GM12878 (cell line): Measurements from ENCODE around the gene GTSF1L. TPM values are rescaled to one million over a fixed set of nuclear protein-coding genes. Genes with fewer than 3 reads are reported as not detected.

Experiments
- ATAC-seq: fragments of 200-7000 bp; cut with Tn5 transposase; 3 replicates; pipeline ENCODE4 v1.9.1; 2020; ENCODE audit warnings: mild to moderate bottlenecking, moderate library complexity
- BruUV-seq: library from RNA; stranded (reverse); fragments of 400-500 nt; replicated peaks from 2 replicates; lab custom pipeline; 2021; lab: Mats Ljungman, UMichigan
- CTCF ChIA-PET: fragments of 300-600 bp; sonication (Branson Sonifier 250); formaldehyde crosslinking; extraction: SDS; loops from one replicate; lab custom pipeline; 2021; ENCODE audit warnings: inconsistent platforms; lab: Yijun Ruan, JAX
- POLR2A ChIA-PET: fragments of 350-600 bp; formaldehyde crosslinking; extraction: SDS; loops from one replicate; lab custom pipeline; 2021; ENCODE audit warnings: inconsistent platforms; lab: Charles Lee
- RAD21 ChIA-PET: fragments of 300-600 bp; sonication (Branson Sonifier 250); formaldehyde crosslinking; loops from one replicate; lab custom pipeline; 2023; ENCODE audit warnings: antibody characterized with exemption; ENCODE audit not compliant: unreplicated experiment; lab: Charles Lee
- SMC1A ChIA-PET: fragments of 300-600 bp; sonication (Branson Sonifier 250); formaldehyde crosslinking; loops from one replicate; lab custom pipeline; 2023; ENCODE audit not compliant: unreplicated experiment, uncharacterized antibody; lab: Charles Lee
- DNase-seq: peaks from one replicate; pipeline ENCODE4 v3.0.0-alpha.2; 2011; ENCODE audit warnings: low read depth, low spot score
- FAIRE-seq: peaks from 3 replicates; lab custom pipeline; 2011; peaks lifted over from hg19 to GRCh38; lab: Jason Lieb, UNC
- H2AFZ ChIP-seq: 2 replicates; pipeline ENCODE4 v1.6.0; 2011; ENCODE audit warnings: low read depth, low read length, control low read depth; ENCODE audit not compliant: control insufficient read depth
- H3K27ac ChIP-seq: 2 replicates; pipeline ENCODE4 v1.5.1; 2011; ENCODE audit warnings: control low read depth; ENCODE audit not compliant: control insufficient read depth, insufficient read depth
- H3K27me3 ChIP-seq, 2 experiments: replicated peaks in 1 of 2; 2 replicates each; pipeline versions ENCODE4 v1.6.0 to v1.6.1; 2011; ENCODE audit warnings: low read length in 1 of 2; ENCODE audit not compliant: control insufficient read depth in 2 of 2, insufficient read depth in 2 of 2
- H3K36me3 ChIP-seq, 2 experiments: 2 replicates each; pipeline ENCODE4 v1.5.1; 2011; ENCODE audit warnings: low read length in 1 of 2; ENCODE audit not compliant: control insufficient read depth in 2 of 2, insufficient read depth in 2 of 2
- H3K4me1 ChIP-seq: 2 replicates; pipeline ENCODE4 v1.6.1; 2011; ENCODE audit warnings: mild to moderate bottlenecking, low read length, moderate library complexity, mixed read lengths; ENCODE audit not compliant: control insufficient read depth, insufficient read depth
- H3K4me2 ChIP-seq: 2 replicates; pipeline ENCODE4 v1.6.0; 2011; ENCODE audit warnings: control low read depth; ENCODE audit not compliant: control insufficient read depth, insufficient read depth
- H3K4me3 ChIP-seq: fragments of 200-600 bp; sonication (generic); 2 replicates; pipeline ENCODE4 v1.5.1; 2016
- H3K79me2 ChIP-seq: 2 replicates; pipeline ENCODE4 v1.6.0; 2011; ENCODE audit warnings: low read length; ENCODE audit not compliant: control insufficient read depth, insufficient read depth
- H3K9ac ChIP-seq: 2 replicates; pipeline ENCODE4 v1.8.0; 2011; ENCODE audit warnings: low read length, control low read depth, mixed read lengths; ENCODE audit not compliant: control insufficient read depth, insufficient read depth
- H3K9me3 ChIP-seq: replicated peaks from 3 replicates; pipeline ENCODE4 v1.5.1; 2011; ENCODE audit warnings: mild to moderate bottlenecking, low read length; ENCODE audit not compliant: control insufficient read depth, insufficient read depth
- H4K20me1 ChIP-seq: 2 replicates; pipeline ENCODE4 v1.6.0; 2011; ENCODE audit not compliant: control insufficient read depth, insufficient read depth
- EP300 ChIP-seq, 2 experiments: fragments of 150-350 bp in 1 of 2; IDR thresholded peaks; 2 replicates each; pipeline ENCODE4 v1.6.1; 2011 to 2012; ENCODE audit warnings: low read depth in 2 of 2, low read length in 2 of 2, borderline replicate concordance in 1 of 2, improper control_type of control experiment in 1 of 2, inconsistent platforms in 1 of 2; ENCODE audit not compliant: control insufficient read depth in 1 of 2
- IKZF1 ChIP-seq: fragments of 450-650 bp; conservative IDR thresholded peaks from 2 replicates; pipeline ENCODE4 v1.6.1; 2017; ENCODE audit warnings: antibody characterized with exemption, mild to moderate bottlenecking
- MEF2A ChIP-seq: IDR thresholded peaks from 2 replicates; pipeline ENCODE4 v1.6.1; 2011; ENCODE audit warnings: low read depth, mild to moderate bottlenecking, low read length, moderate library complexity; ENCODE audit not compliant: insufficient read depth
- NFYB ChIP-seq: IDR thresholded peaks from 2 replicates; pipeline ENCODE4 v1.6.1; 2011; ENCODE audit warnings: low read depth, mild to moderate bottlenecking, low read length, improper control_type of control experiment, moderate library complexity; ENCODE audit not compliant: insufficient read depth
- SMC3 ChIP-seq: IDR thresholded peaks from 2 replicates; pipeline ENCODE4 v1.6.1; 2011; ENCODE audit warnings: low read length, improper control_type of control experiment, borderline replicate concordance
- SREBF2 ChIP-seq: IDR thresholded peaks from 2 replicates; pipeline ENCODE4 v1.6.1; 2012; ENCODE audit warnings: mild to moderate bottlenecking, low read length
- ZSCAN29 ChIP-seq: fragments of 450-650 bp; IDR thresholded peaks from 2 replicates; pipeline ENCODE4 v1.6.1; 2017; ENCODE audit warnings: mild to moderate bottlenecking, moderate library complexity
- WGBS: methylation state at CpG from one replicate; pipeline ENCODE4 v1.1.6; 2016; ENCODE audit warnings: low lambda C conversion rate; ENCODE audit not compliant: insufficient replicate concordance, insufficient coverage; ENCODE audit errors: missing lambda C conversion rate; 5-methylcytosine and 5-hydroxymethylcytosine counted together
- in situ Hi-C: fragments of 300-500 bp; cut with MboI; formaldehyde crosslinking; loops from 9 replicates; pipeline ENCODE4 v1.14.3; 2018; ENCODE audit warnings: mixed read lengths
- intact Hi-C: fragments of 100-400 bp; cut with micrococcal nuclease; formaldehyde crosslinking; loops from one replicate; pipeline ENCODE4 v1.14.2; 2022; ENCODE audit not compliant: unreplicated experiment
- polyA plus RNA-seq, 11 experiments: library from polyadenylated mRNA; depleted of rRNA in 4 of 11; unstranded in 6 of 11; stranded (reverse) in 5 of 11; fragments of >200 nt; fragmentation: Nextera tagmentation in 4 of 11; fragmentation: Illumina TruSeq in 1 of 11; extraction: Ambion mirVana in 4 of 11; extraction: Trizol in 1 of 11; gene quantifications; 1 replicate in 1 of 11; 2 replicates in 10 of 11; pipeline versions ENCODE4 v1.2.1 to v1.2.3, GENCODE V29; 2011 to 2016; ENCODE audit warnings: inconsistent platforms in 2 of 11, missing spikeins in 2 of 11, low read depth in 1 of 11
- total RNA-seq, 4 experiments: library from RNA; depleted of rRNA in 3 of 4; stranded (reverse); fragments of >200 nt in 3 of 4; fragmentation: Illumina TruSeq in 1 of 4; extraction: Trizol in 1 of 4; gene quantifications; 2 replicates each; pipeline versions ENCODE4 v1.2.1 to v1.2.3, GENCODE V29; 2013 to 2021
- TF ChIP-seq, protein P1 (sequence below): fragments of 450-650 bp; IDR thresholded peaks from 2 replicates; pipeline ENCODE4 v1.6.1; 2017; ENCODE audit warnings: mild to moderate bottlenecking, moderate library complexity
- TF ChIP-seq, protein P2 (sequence below): IDR thresholded peaks from 2 replicates; pipeline ENCODE4 v1.6.1; 2012; ENCODE audit warnings: low read depth, low read length, improper control_type of control experiment
- TF ChIP-seq, protein P3 (sequence below): IDR thresholded peaks from 2 replicates; pipeline ENCODE4 v1.6.1; 2011; ENCODE audit warnings: mild to moderate bottlenecking, low read depth, low read length, moderate library complexity; ENCODE audit not compliant: insufficient replicate concordance

GTSF1L gene
- total and polyA plus RNA-seq, 10 of the 15 experiments (the other 5 are each of a cell fraction or from before 2014, with no cell fraction given): 0.56 to 2.4 (median 1.3) TPM

DNA sequence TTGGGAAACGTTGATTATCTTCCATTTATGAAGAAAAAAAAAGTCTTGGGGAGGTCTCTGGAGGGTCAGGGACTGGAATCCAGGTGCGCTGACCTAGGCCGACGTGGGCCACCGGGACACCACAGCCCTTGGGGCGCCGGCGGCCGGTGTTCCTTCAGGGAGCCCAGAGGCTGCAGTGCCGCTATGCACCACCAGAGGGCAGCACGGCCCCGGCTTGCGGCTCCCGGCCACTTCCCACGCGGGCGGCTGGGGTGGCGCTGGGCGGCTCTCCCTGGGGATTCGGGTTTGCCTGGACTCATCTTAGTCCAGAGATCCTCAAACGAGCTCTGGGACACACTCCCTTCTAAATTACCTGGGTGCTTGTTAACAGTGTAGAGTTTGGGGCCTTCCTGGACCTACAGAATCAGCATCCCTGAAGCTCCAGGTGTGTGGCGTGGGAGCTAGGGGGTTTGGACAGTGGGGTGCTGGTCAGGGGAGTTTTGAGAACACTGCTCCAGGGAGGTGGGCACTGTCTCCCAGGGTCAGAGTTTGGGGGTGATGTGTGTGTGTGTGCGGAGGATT, 23.0 kb upstream of the GTSF1L start (continued):
- TF ChIP-seq, protein P1, sequence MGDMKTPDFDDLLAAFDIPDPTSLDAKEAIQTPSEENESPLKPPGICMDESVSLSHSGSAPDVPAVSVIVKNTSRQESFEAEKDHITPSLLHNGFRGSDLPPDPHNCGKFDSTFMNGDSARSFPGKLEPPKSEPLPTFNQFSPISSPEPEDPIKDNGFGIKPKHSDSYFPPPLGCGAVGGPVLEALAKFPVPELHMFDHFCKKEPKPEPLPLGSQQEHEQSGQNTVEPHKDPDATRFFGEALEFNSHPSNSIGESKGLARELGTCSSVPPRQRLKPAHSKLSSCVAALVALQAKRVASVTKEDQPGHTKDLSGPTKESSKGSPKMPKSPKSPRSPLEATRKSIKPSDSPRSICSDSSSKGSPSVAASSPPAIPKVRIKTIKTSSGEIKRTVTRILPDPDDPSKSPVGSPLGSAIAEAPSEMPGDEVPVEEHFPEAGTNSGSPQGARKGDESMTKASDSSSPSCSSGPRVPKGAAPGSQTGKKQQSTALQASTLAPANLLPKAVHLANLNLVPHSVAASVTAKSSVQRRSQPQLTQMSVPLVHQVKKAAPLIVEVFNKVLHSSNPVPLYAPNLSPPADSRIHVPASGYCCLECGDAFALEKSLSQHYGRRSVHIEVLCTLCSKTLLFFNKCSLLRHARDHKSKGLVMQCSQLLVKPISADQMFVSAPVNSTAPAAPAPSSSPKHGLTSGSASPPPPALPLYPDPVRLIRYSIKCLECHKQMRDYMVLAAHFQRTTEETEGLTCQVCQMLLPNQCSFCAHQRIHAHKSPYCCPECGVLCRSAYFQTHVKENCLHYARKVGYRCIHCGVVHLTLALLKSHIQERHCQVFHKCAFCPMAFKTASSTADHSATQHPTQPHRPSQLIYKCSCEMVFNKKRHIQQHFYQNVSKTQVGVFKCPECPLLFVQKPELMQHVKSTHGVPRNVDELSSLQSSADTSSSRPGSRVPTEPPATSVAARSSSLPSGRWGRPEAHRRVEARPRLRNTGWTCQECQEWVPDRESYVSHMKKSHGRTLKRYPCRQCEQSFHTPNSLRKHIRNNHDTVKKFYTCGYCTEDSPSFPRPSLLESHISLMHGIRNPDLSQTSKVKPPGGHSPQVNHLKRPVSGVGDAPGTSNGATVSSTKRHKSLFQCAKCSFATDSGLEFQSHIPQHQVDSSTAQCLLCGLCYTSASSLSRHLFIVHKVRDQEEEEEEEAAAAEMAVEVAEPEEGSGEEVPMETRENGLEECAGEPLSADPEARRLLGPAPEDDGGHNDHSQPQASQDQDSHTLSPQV: 0 out of 2 replicates have a peak, but pooled peaks have one; percentile 67
- peak; percentile 39; the same call in 1 of the 2 replicates for TF ChIP-seq MEF2A
- no peak for TF ChIP-seq ZSCAN29
- TF ChIP-seq EP300 (IDR thresholded peaks at IDR 0.05; ENCODE audit: borderline replicate concordance in 1 of 2, control insufficient read depth in 1 of 2, low read depth in 2 of 2, low read length in 2 of 2): no peak
- TF ChIP-seq IKZF1: peak; percentile 92
- no peak for TF ChIP-seq SREBF2

DNA sequence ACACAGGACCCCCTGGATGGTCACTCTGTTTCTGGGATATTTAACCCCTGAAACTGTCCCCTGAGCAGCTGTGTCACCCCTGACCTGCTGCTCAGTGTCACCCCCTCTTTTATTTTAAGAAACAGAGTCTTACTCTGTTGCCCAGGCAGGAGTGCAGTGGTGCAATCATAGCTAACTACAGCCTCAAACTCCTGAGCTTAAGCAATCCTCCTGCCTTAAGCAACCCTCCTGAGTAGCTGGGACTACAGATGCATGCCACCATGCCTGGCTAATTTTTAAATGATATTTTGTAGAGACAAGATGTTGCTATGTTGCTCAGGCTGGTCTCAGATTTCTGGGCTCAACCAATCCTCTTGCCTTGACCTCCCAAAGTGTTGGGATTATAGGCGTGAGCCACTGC, 21.5 kb upstream of the GTSF1L start:
- POLR2A ChIA-PET: interaction anchor here (1.0 to 4.7 kb wide), 3 partner anchors 11 to 195 kb away, joined by 3 to 21 read pairs (median 4); no protein-coding TSS in a partner anchor
- BruUV-seq: no TSS peak
- DNase-seq: no peak
- no peaks in the 10 kb centered on the region for H3K9me3 ChIP-seq
- no peaks in the 10 kb centered on the region for H4K20me1 ChIP-seq
- 82% methylated on average over 1 of the region's 1 CpG for WGBS
- H3K4me2 ChIP-seq: no peak overlapping the region
- no peak overlapping the region for H3K4me3 ChIP-seq
- no peak overlapping the region for H3K9ac ChIP-seq
- H2AFZ ChIP-seq: no peak overlapping the region
- in situ Hi-C loops: no loop called here
- no peaks in the 10 kb centered on the region for H3K27me3 ChIP-seq
- no peaks in the 10 kb centered on the region for H3K36me3 ChIP-seq
- SMC1A ChIA-PET: interaction anchor here (0.7 to 8.9 kb wide), 21 partner anchors 11 to 346 kb away, joined by 3 to 164 read pairs (median 7); partner anchors contain the start of genes SRSF6 and TOX2
- RAD21 ChIA-PET: interaction anchor here (0.9 to 6.4 kb wide), 13 partner anchors 11 to 340 kb away, joined by 3 to 182 read pairs (median 6); partner anchors contain the start of gene GTSF1L
- no peak for ATAC-seq
- CTCF ChIA-PET: interaction anchor here (0.7 to 6.1 kb wide), 18 partner anchors 9 to 441 kb away, joined by 3 to 223 read pairs (median 4); no protein-coding TSS in a partner anchor
- H3K79me2 ChIP-seq: no peaks in the 10 kb centered on the region
- no peak overlapping the region for H3K27ac ChIP-seq
- FAIRE-seq: no peak
- H3K4me1 ChIP-seq: peaks cover 32% of the 10 kb centered on the region
- intact Hi-C loops: no loop called here
- TF ChIP-seq, protein P2, sequence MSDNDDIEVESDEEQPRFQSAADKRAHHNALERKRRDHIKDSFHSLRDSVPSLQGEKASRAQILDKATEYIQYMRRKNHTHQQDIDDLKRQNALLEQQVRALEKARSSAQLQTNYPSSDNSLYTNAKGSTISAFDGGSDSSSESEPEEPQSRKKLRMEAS: no peak
- TF ChIP-seq MEF2A (no peak), NFYB (no peak), SMC3 (no peak)
- TF ChIP-seq, protein P3, sequence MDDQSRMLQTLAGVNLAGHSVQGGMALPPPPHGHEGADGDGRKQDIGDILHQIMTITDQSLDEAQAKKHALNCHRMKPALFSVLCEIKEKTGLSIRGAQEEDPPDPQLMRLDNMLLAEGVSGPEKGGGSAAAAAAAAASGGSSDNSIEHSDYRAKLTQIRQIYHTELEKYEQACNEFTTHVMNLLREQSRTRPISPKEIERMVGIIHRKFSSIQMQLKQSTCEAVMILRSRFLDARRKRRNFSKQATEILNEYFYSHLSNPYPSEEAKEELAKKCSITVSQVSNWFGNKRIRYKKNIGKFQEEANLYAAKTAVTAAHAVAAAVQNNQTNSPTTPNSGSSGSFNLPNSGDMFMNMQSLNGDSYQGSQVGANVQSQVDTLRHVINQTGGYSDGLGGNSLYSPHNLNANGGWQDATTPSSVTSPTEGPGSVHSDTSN: no peak
- TF ChIP-seq, protein P1: no peak
